ENCODE results near the gene CNTN1.

DNA sequence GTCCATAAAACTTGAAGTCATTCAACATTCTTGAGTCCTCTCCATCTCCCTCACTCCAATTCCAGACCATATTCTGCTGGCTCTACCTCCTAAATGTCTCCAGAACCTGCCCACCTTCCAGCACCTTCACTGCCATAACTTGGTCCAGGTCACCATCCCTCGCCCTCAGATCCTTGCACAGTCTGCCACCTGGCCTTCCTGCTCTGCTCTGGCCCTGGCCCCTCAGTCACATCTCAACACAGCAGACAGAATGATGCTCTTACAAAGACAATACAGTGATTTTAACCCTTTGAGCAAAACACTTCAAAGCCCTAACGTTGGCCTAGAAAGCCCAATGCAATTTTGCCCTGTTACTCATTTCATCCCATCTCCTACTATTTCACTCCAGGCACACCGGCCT is 414.1 kb downstream of the CNTN1 start:
- TF ChIP-seq, protein P1, sequence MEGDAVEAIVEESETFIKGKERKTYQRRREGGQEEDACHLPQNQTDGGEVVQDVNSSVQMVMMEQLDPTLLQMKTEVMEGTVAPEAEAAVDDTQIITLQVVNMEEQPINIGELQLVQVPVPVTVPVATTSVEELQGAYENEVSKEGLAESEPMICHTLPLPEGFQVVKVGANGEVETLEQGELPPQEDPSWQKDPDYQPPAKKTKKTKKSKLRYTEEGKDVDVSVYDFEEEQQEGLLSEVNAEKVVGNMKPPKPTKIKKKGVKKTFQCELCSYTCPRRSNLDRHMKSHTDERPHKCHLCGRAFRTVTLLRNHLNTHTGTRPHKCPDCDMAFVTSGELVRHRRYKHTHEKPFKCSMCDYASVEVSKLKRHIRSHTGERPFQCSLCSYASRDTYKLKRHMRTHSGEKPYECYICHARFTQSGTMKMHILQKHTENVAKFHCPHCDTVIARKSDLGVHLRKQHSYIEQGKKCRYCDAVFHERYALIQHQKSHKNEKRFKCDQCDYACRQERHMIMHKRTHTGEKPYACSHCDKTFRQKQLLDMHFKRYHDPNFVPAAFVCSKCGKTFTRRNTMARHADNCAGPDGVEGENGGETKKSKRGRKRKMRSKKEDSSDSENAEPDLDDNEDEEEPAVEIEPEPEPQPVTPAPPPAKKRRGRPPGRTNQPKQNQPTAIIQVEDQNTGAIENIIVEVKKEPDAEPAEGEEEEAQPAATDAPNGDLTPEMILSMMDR (IDR thresholded peaks at IDR 0.05): no peak
- TF ChIP-seq POLR2A (IDR thresholded peaks at IDR 0.05): no peak
- TF ChIP-seq POLR2AphosphoS5 (IDR thresholded peaks at IDR 0.05): no peak

Measured in prostate gland (tissue), 2 donors.